Esophagus muscularis mucosa (tissue), 4 donors: ENCODE measurements around the gene SLF2.

ENCODE experiments used
- CTCF ChIP-seq, 3 experiments: fragments of 200-600 bp in 2 of 3; fragments of 450-650 bp in 1 of 3; sonication (generic) in 2 of 3; IDR thresholded peaks; one replicate each; pipeline ENCODE4 v1.5.1; 2017 to 2019; ENCODE audit warnings: antibody characterized with exemption in 3 of 3, mild to moderate bottlenecking in 2 of 3, moderate library complexity in 1 of 3
- EP300 ChIP-seq: sonication (generic); formaldehyde crosslinking; IDR thresholded peaks from one replicate; pipeline ENCODE4 v1.6.1; 2017; ENCODE audit warnings: antibody characterized with exemption
- POLR2A ChIP-seq: fragments of 450-650 bp; IDR thresholded peaks from one replicate; pipeline ENCODE4 v1.6.1; 2017; ENCODE audit warnings: antibody characterized with exemption, moderate library complexity, mild to moderate bottlenecking, low read depth
- POLR2AphosphoS5 ChIP-seq, 2 donors: sonication (generic); formaldehyde crosslinking; IDR thresholded peaks; one replicate each; pipeline ENCODE4 v1.6.1; 2017; ENCODE audit warnings: antibody characterized with exemption in 2 of 2

DNA sequence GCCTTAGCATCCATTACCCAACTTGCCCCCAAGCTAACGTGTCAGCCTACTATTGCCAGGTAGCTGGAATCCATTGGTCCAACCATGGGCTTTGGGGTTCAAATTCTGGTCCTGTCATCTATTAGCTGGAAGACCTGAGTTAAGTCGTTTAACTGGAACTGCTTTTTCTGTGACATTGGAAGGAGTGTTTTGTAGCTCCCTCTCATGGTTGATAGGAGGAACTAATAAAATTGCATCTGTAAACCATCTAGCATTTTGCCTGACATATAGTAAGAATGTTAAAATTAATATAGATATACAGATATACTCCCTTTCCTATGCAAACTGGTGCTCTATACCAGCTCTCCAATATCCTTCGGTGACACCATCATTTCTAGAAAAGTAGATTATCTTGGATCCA is 23.8 kb upstream of the SLF2 start:
- TF ChIP-seq CTCF (IDR thresholded peaks at IDR 0.05) = no peak
- TF ChIP-seq EP300 = no peak
- TF ChIP-seq POLR2A = no peak
- no peak for TF ChIP-seq POLR2AphosphoS5 (IDR thresholded peaks at IDR 0.05)
